T-cell (primary cell): ENCODE results near the gene ARMCX5. TPM values are rescaled to one million over a fixed set of nuclear protein-coding genes. Genes with fewer than 3 reads are reported as not detected.
A peak's percentile ranks its signal among the peaks of the same experiment; 100 is the strongest.

Experiments
- ATAC-seq, 4 experiments: fragments of 200-7000 bp in 3 of 4; fragments of 150-1000 bp in 1 of 4; cut with Tn5 transposase; replicated peaks in 1 of 4; 1 replicate in 3 of 4; 2 replicates in 1 of 4; pipeline ENCODE4 v1.10.0; 2021; ENCODE audit warnings: moderate library complexity in 3 of 4, mild to moderate bottlenecking in 2 of 4, moderate number of reproducible peaks in 1 of 4
- CTCF ChIA-PET, 2 donors: fragments of 300-600 bp; sonication (Branson Sonifier 250); formaldehyde crosslinking; loops; one replicate each; lab custom pipeline; 2022; ENCODE audit warnings: antibody characterized with exemption in 2 of 2; lab: Charles Lee
- POLR2A ChIA-PET, 2 donors: fragments of 300-600 bp; sonication (Branson Sonifier 250); formaldehyde crosslinking; loops; one replicate each; lab custom pipeline; 2022; ENCODE audit warnings: antibody characterized with exemption in 2 of 2; lab: Charles Lee
- DNase-seq, 35 experiments: peaks; one replicate each; pipeline versions ENCODE4 v3.0.0 to v3.0.0-alpha.2; 2013 to 2023
- H3K27ac ChIP-seq: one replicate; pipeline ENCODE4 v1.5.1; 2013; ENCODE audit warnings: low read length
- H3K27me3 ChIP-seq, 2 experiments: replicated peaks in 1 of 2; 1 replicate in 1 of 2; 2 replicates in 1 of 2; pipeline versions ENCODE4 v1.6.1 to v1.7.0; 2013; ENCODE audit warnings: low read length in 1 of 2, mixed read lengths in 1 of 2; ENCODE audit not compliant: control insufficient read depth in 2 of 2, insufficient read depth in 2 of 2; ENCODE audit errors: extremely low read depth in 1 of 2
- H3K36me3 ChIP-seq, 2 donors: 1 replicate in 1 of 2; 2 replicates in 1 of 2; pipeline versions ENCODE4 v1.6.1 to v1.7.0; 2013; ENCODE audit warnings: low read length in 1 of 2; ENCODE audit not compliant: control insufficient read depth in 2 of 2, insufficient read depth in 1 of 2; ENCODE audit errors: extremely low read depth in 1 of 2
- H3K4me1 ChIP-seq, 2 experiments: 1 replicate in 1 of 2; 2 replicates in 1 of 2; pipeline versions ENCODE4 v1.6.1 to v1.7.0; 2013; ENCODE audit warnings: low read length in 2 of 2, mixed read lengths in 1 of 2; ENCODE audit not compliant: insufficient read depth in 2 of 2, control insufficient read depth in 1 of 2; ENCODE audit errors: extremely low read depth in 1 of 2
- H3K4me3 ChIP-seq, 2 donors: 1 replicate in 1 of 2; 2 replicates in 1 of 2; pipeline versions ENCODE4 v1.5.1 to v1.7.0; 2013; ENCODE audit warnings: mild to moderate bottlenecking in 2 of 2, low read length in 1 of 2, moderate library complexity in 1 of 2; ENCODE audit not compliant: control insufficient read depth in 1 of 2; ENCODE audit errors: extremely low read depth in 1 of 2
- H3K9me3 ChIP-seq: 2 replicates; pipeline ENCODE4 v1.7.0; 2013
- H3K27ac Mint-ChIP-seq, 2 donors: one replicate each; pipeline ENCODE4 v1.8.0; 2020 to 2021; ENCODE audit warnings: mild to moderate bottlenecking in 2 of 2, mixed read lengths in 2 of 2
- H3K27me3 Mint-ChIP-seq, 2 donors: one replicate each; pipeline ENCODE4 v1.8.0; 2021 to 2022; ENCODE audit warnings: mixed read lengths in 2 of 2
- H3K36me3 Mint-ChIP-seq: one replicate; pipeline ENCODE4 v1.8.0; 2021; ENCODE audit warnings: mixed read lengths
- H3K4me1 Mint-ChIP-seq, 3 donors: one replicate each; pipeline ENCODE4 v1.8.0; 2020 to 2022; ENCODE audit warnings: mixed read lengths in 3 of 3, mild to moderate bottlenecking in 1 of 3
- H3K4me3 Mint-ChIP-seq, 3 donors: one replicate each; pipeline ENCODE4 v1.8.0; 2020 to 2022; ENCODE audit warnings: mild to moderate bottlenecking in 3 of 3, mixed read lengths in 3 of 3, moderate library complexity in 3 of 3
- H3K9me3 Mint-ChIP-seq, 3 donors: one replicate each; pipeline ENCODE4 v1.8.0; 2020 to 2022; ENCODE audit warnings: mixed read lengths in 3 of 3
- WGBS: methylation state at CpG from one replicate; pipeline ENCODE4 v1.1.5; 2013; ENCODE audit warnings: missing lambda C conversion rate; ENCODE audit not compliant: insufficient coverage; 5-methylcytosine and 5-hydroxymethylcytosine counted together
- total RNA-seq, 35 experiments: library from RNA in 6 of 35; stranded (reverse) in 6 of 35; fragments of 120-200 nt in 1 of 35; gene quantifications; one replicate each; pipeline versions ENCODE4 v1.2.1 to v1.2.4 and lab custom pipeline; 2013 to 2026

Gene ARMCX5
- total RNA-seq = 10 to 100 TPM; 10.5 to 14.4 (median 12.1) TPM
- total RNA-seq (2013) = 17.0 TPM
- total RNA-seq (lab: John Stamatoyannopoulos, UW) = 10.7 to 22.6 (median 15.1) reads per million in 29 experiments

DNA sequence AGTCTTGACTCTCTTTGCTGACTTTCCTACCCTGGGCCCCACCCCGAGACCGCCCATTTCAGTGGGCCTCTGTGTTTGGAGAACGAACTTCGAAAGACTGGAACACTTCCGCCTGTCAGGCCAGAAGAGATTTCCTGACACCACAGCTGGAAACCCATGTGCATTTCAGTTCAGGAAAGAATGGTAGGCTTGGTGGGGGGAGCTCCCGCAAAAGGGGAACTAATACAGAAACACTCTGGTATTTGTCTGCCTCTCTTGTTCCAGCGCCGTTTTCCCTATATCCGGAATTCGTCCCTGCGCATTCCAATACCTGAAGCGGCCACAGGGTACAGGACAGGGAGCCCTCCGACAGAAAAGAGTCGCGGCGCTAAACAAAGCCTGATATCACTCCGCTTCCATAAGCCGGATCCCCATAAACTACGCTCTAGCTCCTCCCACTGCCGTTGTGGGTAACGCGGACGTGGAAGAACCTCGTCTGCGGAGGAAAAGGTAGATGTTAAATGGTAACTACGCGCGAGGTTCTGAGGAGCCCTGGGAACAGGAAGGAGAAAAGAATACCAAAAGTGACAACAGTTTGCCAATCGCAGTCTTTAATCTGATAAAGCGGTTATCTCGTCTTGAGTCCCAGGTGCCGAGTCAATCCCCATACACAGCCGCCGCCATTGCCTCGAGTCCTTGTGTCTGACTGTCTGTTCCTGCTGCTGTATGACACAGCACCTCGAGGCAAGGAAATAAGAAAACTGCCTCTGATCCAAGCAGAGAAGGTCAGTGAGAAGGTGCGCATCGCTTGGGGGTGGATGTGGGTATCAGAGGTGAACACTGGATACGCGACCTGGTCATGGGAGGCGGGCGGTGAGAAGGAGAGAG is at the start of gene ARMCX5:
Gene ARMCX5 (plus strand): TSS at position 432 of the 867 bp plus-strand sequence. CDS start 2,627 bp downstream, outside the sequence.
- Mint-ChIP-seq H3K9me3 (no peaks in the 10 kb centered on the region), H3K27ac (peak within 1 kb of the TSS; percentile 99), H3K4me1 (peaks cover 28 to 51% (median 32%) of the 10 kb centered on the region in 3 donors), H3K4me3 (peak within 1 kb of the TSS; percentile 91 to 99 (median 95)), H3K27me3 (peaks cover 0 to 12% of the 10 kb centered on the region in 2 donors), H3K36me3 (peaks cover 7% of the 10 kb centered on the region)
- Histone ChIP-seq H3K27ac (peak within 1 kb of the TSS; percentile 82), H3K36me3 (no peaks in the 10 kb centered on the region), H3K4me1 (peaks cover 2 to 7% of the 10 kb centered on the region in 2 experiments), H3K9me3 (no peaks in the 10 kb centered on the region), H3K4me3 (peak within 1 kb of the TSS; percentile 52 to 80), H3K27me3 (no peaks in the 10 kb centered on the region)
- CTCF ChIA-PET = interaction anchor here in 1 of 2 donors (0.5 to 1.0 kb wide), 2 partner anchors 31 to 582 kb away, joined by 3 read pairs; no protein-coding TSS in a partner anchor
- POLR2A ChIA-PET = interaction anchor here (0.5 to 1.0 kb wide), 7 partner anchors 16 to 1512 kb away, joined by 3 to 8 read pairs (median 3); no protein-coding TSS in a partner anchor
- ATAC-seq (peak; percentile 79 to 89 (median 84)), DNase-seq (peak; percentile 34 to 83 (median 66))
- WGBS = no CpG with 5 or more reads among the region's 42 CpGs

GRCh38 chrX:102558607-102559006 is 40.7 kb upstream of the ARMCX5 start:
- ATAC-seq = no peak
- DNase-seq = no peak
- H3K9me3 Mint-ChIP-seq = no peaks in the 10 kb centered on the region
- no peak overlapping the region for H3K4me3 Mint-ChIP-seq
- H3K27me3 Mint-ChIP-seq = peaks cover 2 to 4% of the 10 kb centered on the region in 2 donors
- Histone ChIP-seq H3K27me3 (no peaks in the 10 kb centered on the region), H3K9me3 (no peaks in the 10 kb centered on the region), H3K36me3 (no peaks in the 10 kb centered on the region), H3K4me3 (no peak overlapping the region), H3K4me1 (no peaks in the 10 kb centered on the region), H3K27ac (no peak overlapping the region)
- WGBS = no CpG with 5 or more reads among the region's 2 CpGs
- H3K36me3 Mint-ChIP-seq = no peaks in the 10 kb centered on the region
- H3K27ac Mint-ChIP-seq = no peak overlapping the region
- CTCF ChIA-PET = no interaction called here
- H3K4me1 Mint-ChIP-seq = no peaks in the 10 kb centered on the region
- POLR2A ChIA-PET = no interaction called here

DNA sequence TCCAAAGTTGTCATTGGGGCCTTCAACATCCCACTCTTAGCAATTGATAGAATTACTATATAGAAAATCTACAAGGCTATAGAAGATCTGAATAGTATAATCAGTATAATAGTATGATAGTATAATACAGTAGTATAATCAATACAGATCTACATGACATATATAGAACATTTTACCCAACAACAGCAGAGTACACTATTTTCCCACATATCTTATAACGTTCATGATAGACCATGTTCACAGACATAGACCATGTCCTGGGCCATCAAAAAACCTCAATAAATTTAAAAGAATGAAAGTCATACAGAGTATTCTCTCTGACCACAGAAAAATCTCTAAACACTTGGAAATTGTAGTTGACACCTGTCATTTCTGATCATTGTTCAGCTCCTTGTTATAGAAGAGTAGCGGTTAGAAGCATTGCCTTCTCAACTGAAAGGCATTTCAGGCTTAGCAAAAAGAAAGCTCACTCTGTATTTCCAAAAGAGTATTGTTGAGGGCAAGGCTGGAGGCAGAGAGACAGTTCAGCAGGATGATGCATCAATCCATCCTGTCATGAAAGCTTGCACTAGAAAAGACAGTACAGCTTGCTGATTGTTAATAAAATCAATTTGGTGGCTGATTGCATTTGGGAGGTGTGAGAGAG is 38.8 kb upstream of the ARMCX5 start:
- no peak for DNase-seq
- Histone ChIP-seq H3K27ac (no peak overlapping the region), H3K4me1 (no peaks in the 10 kb centered on the region), H3K9me3 (no peaks in the 10 kb centered on the region), H3K27me3 (no peaks in the 10 kb centered on the region), H3K36me3 (no peaks in the 10 kb centered on the region), H3K4me3 (no peak overlapping the region)
- POLR2A ChIA-PET = no interaction called here
- H3K4me3 Mint-ChIP-seq = no peak overlapping the region
- CTCF ChIA-PET = no interaction called here
- no peak overlapping the region for H3K27ac Mint-ChIP-seq
- H3K9me3 Mint-ChIP-seq = no peaks in the 10 kb centered on the region
- WGBS = no CpG with 5 or more reads among the region's 2 CpGs
- no peaks in the 10 kb centered on the region for H3K36me3 Mint-ChIP-seq
- H3K27me3 Mint-ChIP-seq = peaks cover 0 to 4% of the 10 kb centered on the region in 2 donors
- ATAC-seq = no peak
- no peaks in the 10 kb centered on the region for H3K4me1 Mint-ChIP-seq

- no peak for DNase-seq
- WGBS = no CpG with 5 or more reads among the region's 1 CpG
- H3K36me3 Mint-ChIP-seq = no peaks in the 10 kb centered on the region
These were observed 18.4 kb upstream of the ARMCX5 start for GRCh38 chrX:102580891-102581290.

GRCh38 chrX:102593367-102593766 is 5.9 kb upstream of the ARMCX5 start:
- ChIA-PET CTCF (interaction anchor here in 1 of 2 donors (0.7 kb wide), 1 partner anchor 73 kb away, joined by 3 read pairs; no protein-coding TSS in a partner anchor), POLR2A (no interaction called here)
- Mint-ChIP-seq H3K36me3 (no peaks in the 10 kb centered on the region), H3K27me3 (peaks cover 7 to 25% of the 10 kb centered on the region in 2 donors), H3K27ac (no peak overlapping the region), H3K4me1 (peaks cover 0 to 11% (median 6%) of the 10 kb centered on the region in 3 donors), H3K4me3 (no peak overlapping the region), H3K9me3 (no peaks in the 10 kb centered on the region)
- ATAC-seq (no peak), DNase-seq (no peak)
- Histone ChIP-seq H3K9me3 (no peaks in the 10 kb centered on the region), H3K4me1 (no peaks in the 10 kb centered on the region), H3K36me3 (no peaks in the 10 kb centered on the region), H3K4me3 (no peak overlapping the region), H3K27ac (no peak overlapping the region), H3K27me3 (peaks cover 0 to 3% of the 10 kb centered on the region in 2 experiments)
- WGBS = no CpG with 5 or more reads among the region's 2 CpGs

More at GRCh38 chrX:102580891-102581290, 18.4 kb upstream of the ARMCX5 start:
- H3K4me1 Mint-ChIP-seq = no peaks in the 10 kb centered on the region
- CTCF ChIA-PET = no interaction called here
- H3K27ac Mint-ChIP-seq = no peak overlapping the region
- Histone ChIP-seq H3K27me3 (no peaks in the 10 kb centered on the region), H3K4me3 (no peak overlapping the region), H3K36me3 (no peaks in the 10 kb centered on the region), H3K27ac (no peak overlapping the region), H3K9me3 (no peaks in the 10 kb centered on the region), H3K4me1 (no peaks in the 10 kb centered on the region)
- ATAC-seq = no peak
- H3K4me3 Mint-ChIP-seq = no peak overlapping the region
- POLR2A ChIA-PET = no interaction called here
- peaks cover 0 to 13% of the 10 kb centered on the region in 2 donors for H3K27me3 Mint-ChIP-seq
- no peaks in the 10 kb centered on the region for H3K9me3 Mint-ChIP-seq
